ENCODE measurements around the gene AKNAD1. TPM values are rescaled to one million over a fixed set of nuclear protein-coding genes. Genes with fewer than 3 reads are reported as not detected.
A peak's percentile ranks its signal among the peaks of the same experiment; 100 is the strongest.

AKNAD1 gene
- total RNA-seq, 1 experiment from 2014 or later, result 0.54 TPM

GRCh38 chr1:108896146-108897145 is 39.6 kb upstream of the AKNAD1 start:
- Histone ChIP-seq H3K27ac (ENCODE audit: low read depth, low read length, poor library complexity, severe bottlenecking) (no peak overlapping the region), H3K9me3 (ENCODE audit: low read depth, low read length, poor library complexity, severe bottlenecking) (no peaks in the 10 kb centered on the region), H3K27me3 (replicated peaks; ENCODE audit: insufficient read depth, low read depth, low read length, poor library complexity) (no peaks in the 10 kb centered on the region), H3K36me3 (ENCODE audit: insufficient read depth, low read length, poor library complexity, severe bottlenecking) (peaks cover 3% of the 10 kb centered on the region), H3K4me1 (ENCODE audit: insufficient read depth, low read length, poor library complexity, severe bottlenecking) (no peaks in the 10 kb centered on the region), H3K4me3 (ENCODE audit: low read depth, low read length, poor library complexity, severe bottlenecking) (no peak overlapping the region)
- intact Hi-C loops (cut with micrococcal nuclease; ENCODE audit: unreplicated experiment), result loop anchor here (5.0 to 10.0 kb wide), 3 partner anchors 202 to 384 kb away; partner anchors contain the start of gene PRPF38B
- TF ChIP-seq EZH2 (IDR thresholded peaks at IDR 0.05; ENCODE audit: borderline replicate concordance, low read depth, low read length, poor library complexity, severe bottlenecking), result no peak
- TF ChIP-seq CTCF (conservative IDR thresholded peaks at IDR 0.05; ENCODE audit: low read depth, low read length), result no peak
- DNase-seq (ENCODE audit: low spot score), result no peak
- CTCF ChIA-PET, result interaction anchor here (0.8 kb wide), 1 partner anchor 68 kb away, joined by 3 read pairs; no protein-coding TSS in a partner anchor
- BruUV-seq (replicated peaks), result no TSS peak
- POLR2A ChIA-PET (ENCODE audit: low non-redundant PET), result no interaction called here

DNA sequence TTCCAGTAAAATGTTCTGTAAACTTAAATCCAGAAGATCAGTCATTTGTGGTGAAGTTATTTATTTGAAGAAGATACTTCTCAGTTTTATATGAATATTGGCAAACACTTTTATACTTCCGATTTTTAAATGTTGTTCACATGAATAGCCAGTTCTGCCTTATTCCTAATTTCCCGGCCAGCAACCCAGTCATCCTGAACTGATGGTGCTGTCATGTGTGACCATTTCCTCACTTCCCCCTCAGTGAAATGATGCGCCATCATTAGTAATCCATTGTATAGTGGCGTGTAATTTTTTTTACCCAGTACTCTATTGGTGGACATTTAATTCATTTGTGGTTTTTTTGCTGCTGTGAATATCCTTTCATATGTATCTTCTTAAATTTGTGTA is 36.2 kb upstream of the AKNAD1 start:
- no TSS peak for BruUV-seq (replicated peaks)
- no peak for DNase-seq (ENCODE audit: low spot score)
- Histone ChIP-seq H3K9me3 (ENCODE audit: low read depth, low read length, poor library complexity, severe bottlenecking) (no peaks in the 10 kb centered on the region), H3K4me3 (ENCODE audit: low read depth, low read length, poor library complexity, severe bottlenecking) (no peak overlapping the region), H3K36me3 (ENCODE audit: insufficient read depth, low read length, poor library complexity, severe bottlenecking) (peaks cover 3% of the 10 kb centered on the region), H3K4me1 (ENCODE audit: insufficient read depth, low read length, poor library complexity, severe bottlenecking) (peaks cover 10% of the 10 kb centered on the region), H3K27ac (ENCODE audit: low read depth, low read length, poor library complexity, severe bottlenecking) (no peak overlapping the region), H3K27me3 (replicated peaks; ENCODE audit: insufficient read depth, low read depth, low read length, poor library complexity) (no peaks in the 10 kb centered on the region)
- intact Hi-C loops (cut with micrococcal nuclease; ENCODE audit: unreplicated experiment), result loop anchor here (10.0 kb wide), 1 partner anchor 198 kb away; the partner anchor contains the start of gene PRPF38B
- ChIA-PET POLR2A (ENCODE audit: low non-redundant PET) (no interaction called here), CTCF (no interaction called here)
- TF ChIP-seq EZH2 (IDR thresholded peaks at IDR 0.05; ENCODE audit: borderline replicate concordance, low read depth, low read length, poor library complexity, severe bottlenecking) (no peak), CTCF (conservative IDR thresholded peaks at IDR 0.05; ENCODE audit: low read depth, low read length) (no peak)

DNA sequence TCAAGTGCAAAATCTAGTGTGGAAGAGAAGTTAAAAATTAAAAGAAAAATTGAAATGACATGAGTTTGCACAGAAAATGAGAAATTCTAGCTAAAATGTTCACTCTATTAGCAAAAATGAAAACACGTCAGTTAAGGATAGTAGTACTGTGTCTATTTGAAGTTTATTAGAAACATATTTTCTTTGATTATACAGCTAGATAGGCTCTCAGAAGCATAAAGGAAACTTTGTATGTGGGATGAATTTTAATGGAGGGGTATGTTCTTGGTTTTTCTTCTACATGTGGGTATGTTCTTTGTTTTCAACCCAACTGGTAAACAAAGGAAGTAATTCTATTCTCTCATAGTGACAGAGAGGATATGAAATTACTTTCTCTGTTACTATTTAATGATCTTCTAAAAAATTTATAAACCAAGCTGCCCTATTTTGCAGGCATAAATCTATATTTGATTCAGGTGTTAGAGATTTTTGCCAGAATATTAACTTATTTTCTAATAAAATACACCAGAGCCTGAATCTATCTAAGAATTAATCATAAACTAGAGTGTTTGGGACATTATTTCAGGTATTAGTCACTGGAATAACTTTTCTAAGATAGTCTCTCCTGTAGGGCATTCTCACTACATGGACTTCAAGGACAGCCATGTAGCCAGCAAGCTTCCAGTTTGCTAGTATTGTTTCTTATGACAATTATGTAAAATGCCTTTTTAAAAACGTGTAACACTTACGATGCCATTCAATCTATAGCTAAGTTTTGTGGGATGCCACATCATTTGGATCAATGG is 35.7 kb upstream of the AKNAD1 start:
- TF ChIP-seq EZH2 (IDR thresholded peaks at IDR 0.05; ENCODE audit: borderline replicate concordance, low read depth, low read length, poor library complexity, severe bottlenecking) (no peak), CTCF (conservative IDR thresholded peaks at IDR 0.05; ENCODE audit: low read depth, low read length) (no peak)
- Histone ChIP-seq H3K27me3 (replicated peaks; ENCODE audit: insufficient read depth, low read depth, low read length, poor library complexity) (no peaks in the 10 kb centered on the region), H3K27ac (ENCODE audit: low read depth, low read length, poor library complexity, severe bottlenecking) (no peak overlapping the region), H3K36me3 (ENCODE audit: insufficient read depth, low read length, poor library complexity, severe bottlenecking) (no peaks in the 10 kb centered on the region), H3K9me3 (ENCODE audit: low read depth, low read length, poor library complexity, severe bottlenecking) (no peaks in the 10 kb centered on the region), H3K4me1 (ENCODE audit: insufficient read depth, low read length, poor library complexity, severe bottlenecking) (peaks cover 10% of the 10 kb centered on the region), H3K4me3 (ENCODE audit: low read depth, low read length, poor library complexity, severe bottlenecking) (no peak overlapping the region)
- ChIA-PET CTCF (no interaction called here), POLR2A (ENCODE audit: low non-redundant PET) (no interaction called here)
- intact Hi-C loops (cut with micrococcal nuclease; ENCODE audit: unreplicated experiment), result loop anchor here (10.0 kb wide), 1 partner anchor 198 kb away; the partner anchor contains the start of gene PRPF38B
- TSS peak; percentile 9 for BruUV-seq (replicated peaks)
- DNase-seq (ENCODE audit: low spot score), result no peak
